Neural cell (in vitro differentiated cells): ENCODE measurements around the gene ITFG1. TPM values are rescaled to one million over a fixed set of nuclear protein-coding genes. Genes with fewer than 3 reads are reported as not detected.

Experiments used
- H2AFZ ChIP-seq: fragments of 200-600, 300-800 bp; sonication (generic), shearing (Covaris generic); 2 replicates; pipeline ENCODE4 v1.6.0; 2014; ENCODE audit warnings: low read depth, mild to moderate bottlenecking, antibody characterized with exemption, low read length, moderate library complexity
- H3F3A ChIP-seq: fragments of 200-600 bp; shearing (Covaris generic); 2 replicates; pipeline ENCODE4 v1.6.1; 2016; ENCODE audit warnings: mild to moderate bottlenecking, moderate library complexity, mixed read lengths, antibody characterized with exemption, low read length; ENCODE audit not compliant: insufficient read depth, poor library complexity, severe bottlenecking
- H3K27ac ChIP-seq: fragments of 200-600, 300-800 bp; sonication (generic), shearing (Covaris generic); 2 replicates; pipeline ENCODE4 v1.5.1; 2014; ENCODE audit warnings: mild to moderate bottlenecking, low read length, moderate library complexity
- H3K27me3 ChIP-seq: fragments of 300-800, 200-600 bp; sonication (generic), shearing (Covaris generic); 2 replicates; pipeline ENCODE4 v1.6.0; 2014; ENCODE audit warnings: mild to moderate bottlenecking, low read depth, low read length, moderate library complexity; ENCODE audit not compliant: insufficient read depth
- H3K36me3 ChIP-seq: fragments of 300-800, 200-600 bp; sonication (generic), shearing (Covaris generic); 2 replicates; pipeline ENCODE4 v1.5.1; 2014; ENCODE audit warnings: mild to moderate bottlenecking, antibody characterized with exemption, low read length, moderate library complexity; ENCODE audit not compliant: insufficient read depth
- H3K4me2 ChIP-seq: fragments of 300-800, 200-600 bp; sonication (generic), shearing (Covaris generic); 2 replicates; pipeline ENCODE4 v1.6.0; 2014; ENCODE audit warnings: mild to moderate bottlenecking, low read length
- H3K4me3 ChIP-seq: fragments of 300-800, 200-600 bp; sonication (generic), shearing (Covaris generic); 2 replicates; pipeline ENCODE4 v1.5.1; 2014; ENCODE audit warnings: mild to moderate bottlenecking, low read length, moderate library complexity
- H3K79me2 ChIP-seq: fragments of 200-600 bp; shearing (Covaris generic); replicated peaks from 2 replicates; pipeline ENCODE4 v1.6.0; 2014; ENCODE audit warnings: mild to moderate bottlenecking, low read length, moderate library complexity; ENCODE audit not compliant: insufficient read depth
- H3K9ac ChIP-seq: fragments of 300-800, 200-600 bp; sonication (generic), shearing (Covaris generic); 2 replicates; pipeline ENCODE4 v1.6.1; 2016; ENCODE audit warnings: mild to moderate bottlenecking, low read length, mixed read lengths
- H3K9me2 ChIP-seq: fragments of 200-600 bp; shearing (Covaris generic); 2 replicates; pipeline ENCODE4 v1.6.1; 2016; ENCODE audit warnings: mild to moderate bottlenecking, low read length, mixed read lengths; ENCODE audit not compliant: insufficient read depth
- H3K9me3 ChIP-seq: fragments of 200-600, 300-800 bp; sonication (generic), shearing (Covaris generic); 2 replicates; pipeline ENCODE4 v1.6.1; 2016; ENCODE audit warnings: mild to moderate bottlenecking, mixed run types, low read length, moderate library complexity, mixed read lengths
- H4K20me1 ChIP-seq: fragments of 200-600 bp; shearing (Covaris generic); 2 replicates; pipeline ENCODE4 v1.6.1; 2016; ENCODE audit warnings: mild to moderate bottlenecking, mixed run types; ENCODE audit not compliant: insufficient read depth
- EP300 ChIP-seq: fragments of 450-650 bp; conservative IDR thresholded peaks from 2 replicates; pipeline ENCODE4 v1.6.1; 2014; ENCODE audit warnings: antibody characterized with exemption, mild to moderate bottlenecking, moderate library complexity; ENCODE audit not compliant: poor library complexity, severe bottlenecking
- EZH2 ChIP-seq: fragments of 200-600, 300-800 bp; shearing (Covaris generic), sonication (generic); IDR thresholded peaks from 2 replicates; pipeline ENCODE4 v1.6.1; 2014; ENCODE audit warnings: antibody characterized with exemption, low read length, borderline replicate concordance, mild to moderate bottlenecking; ENCODE audit not compliant: insufficient read depth, poor library complexity, severe bottlenecking
- MXI1 ChIP-seq: fragments of 450-650 bp; conservative IDR thresholded peaks from 2 replicates; pipeline ENCODE4 v1.6.1; 2014; ENCODE audit warnings: antibody characterized with exemption, mild to moderate bottlenecking; ENCODE audit not compliant: poor library complexity, severe bottlenecking
- POLR2AphosphoS5 ChIP-seq: IDR thresholded peaks from 2 replicates; pipeline ENCODE4 v1.6.1; 2012
- RAD21 ChIP-seq: fragments of 450-650 bp; conservative IDR thresholded peaks from 2 replicates; pipeline ENCODE4 v1.6.1; 2014; ENCODE audit warnings: antibody characterized with exemption, mild to moderate bottlenecking, moderate library complexity
- SMC3 ChIP-seq: fragments of 450-650 bp; conservative IDR thresholded peaks from 2 replicates; pipeline ENCODE4 v1.6.1; 2014; ENCODE audit warnings: antibody characterized with exemption, mild to moderate bottlenecking, moderate library complexity; ENCODE audit not compliant: poor library complexity
- TAF1 ChIP-seq: IDR thresholded peaks from 2 replicates; pipeline ENCODE4 v1.6.1; 2012; ENCODE audit warnings: low read depth
- polyA plus RNA-seq: library from polyadenylated mRNA; depleted of rRNA; stranded (reverse); fragments of >200 nt; gene quantifications from 2 replicates; pipeline ENCODE4 v1.2.3, GENCODE V29; 2014
- TF ChIP-seq, protein P1 (sequence below): fragments of 450-650 bp; IDR thresholded peaks from 2 replicates; pipeline ENCODE4 v1.5.1; 2014; ENCODE audit warnings: antibody characterized with exemption, mild to moderate bottlenecking, moderate library complexity; ENCODE audit not compliant: poor library complexity, severe bottlenecking
- TF ChIP-seq, protein P2 (sequence below): IDR thresholded peaks from 2 replicates; pipeline ENCODE4 v1.6.1; 2012; ENCODE audit warnings: borderline replicate concordance

Gene ITFG1
- polyA plus RNA-seq, 1 donor from 2014 or later: 155 TPM

DNA sequence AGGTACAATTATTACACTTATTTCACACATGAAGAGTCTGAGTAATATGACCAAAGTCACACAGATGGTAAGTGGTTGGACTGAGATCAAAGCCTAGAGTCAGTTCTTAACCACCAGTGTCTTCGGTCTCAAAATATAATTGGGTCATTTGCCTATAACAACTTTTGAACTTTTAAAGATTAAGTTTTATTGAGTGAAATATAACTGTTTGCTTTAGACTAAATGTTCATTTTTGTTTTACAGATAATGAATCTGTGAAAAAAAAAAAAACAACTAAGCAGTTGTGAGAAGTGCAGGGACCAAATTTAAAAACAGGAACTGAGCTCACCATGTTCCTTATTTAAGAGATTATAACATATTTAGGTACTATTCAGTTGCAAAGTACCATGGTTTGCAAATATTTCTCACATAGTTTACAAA is 150.1 kb downstream of the ITFG1 start:
- no peak overlapping the region for H3K9ac ChIP-seq
- no peak overlapping the region for H2AFZ ChIP-seq
- no peaks in the 10 kb centered on the region for H4K20me1 ChIP-seq
- no peaks in the 10 kb centered on the region for H3K36me3 ChIP-seq
- H3F3A ChIP-seq: no peaks in the 10 kb centered on the region
- H3K9me3 ChIP-seq: no peaks in the 10 kb centered on the region
- no peaks in the 10 kb centered on the region for H3K9me2 ChIP-seq
- H3K4me3 ChIP-seq: no peak overlapping the region
- no peak overlapping the region for H3K4me2 ChIP-seq
- H3K79me2 ChIP-seq: no peaks in the 10 kb centered on the region
- no peak overlapping the region for H3K27ac ChIP-seq
- TF ChIP-seq, protein P1, sequence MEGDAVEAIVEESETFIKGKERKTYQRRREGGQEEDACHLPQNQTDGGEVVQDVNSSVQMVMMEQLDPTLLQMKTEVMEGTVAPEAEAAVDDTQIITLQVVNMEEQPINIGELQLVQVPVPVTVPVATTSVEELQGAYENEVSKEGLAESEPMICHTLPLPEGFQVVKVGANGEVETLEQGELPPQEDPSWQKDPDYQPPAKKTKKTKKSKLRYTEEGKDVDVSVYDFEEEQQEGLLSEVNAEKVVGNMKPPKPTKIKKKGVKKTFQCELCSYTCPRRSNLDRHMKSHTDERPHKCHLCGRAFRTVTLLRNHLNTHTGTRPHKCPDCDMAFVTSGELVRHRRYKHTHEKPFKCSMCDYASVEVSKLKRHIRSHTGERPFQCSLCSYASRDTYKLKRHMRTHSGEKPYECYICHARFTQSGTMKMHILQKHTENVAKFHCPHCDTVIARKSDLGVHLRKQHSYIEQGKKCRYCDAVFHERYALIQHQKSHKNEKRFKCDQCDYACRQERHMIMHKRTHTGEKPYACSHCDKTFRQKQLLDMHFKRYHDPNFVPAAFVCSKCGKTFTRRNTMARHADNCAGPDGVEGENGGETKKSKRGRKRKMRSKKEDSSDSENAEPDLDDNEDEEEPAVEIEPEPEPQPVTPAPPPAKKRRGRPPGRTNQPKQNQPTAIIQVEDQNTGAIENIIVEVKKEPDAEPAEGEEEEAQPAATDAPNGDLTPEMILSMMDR: no peak
- no peak for TF ChIP-seq EZH2
- TF ChIP-seq, protein P2, sequence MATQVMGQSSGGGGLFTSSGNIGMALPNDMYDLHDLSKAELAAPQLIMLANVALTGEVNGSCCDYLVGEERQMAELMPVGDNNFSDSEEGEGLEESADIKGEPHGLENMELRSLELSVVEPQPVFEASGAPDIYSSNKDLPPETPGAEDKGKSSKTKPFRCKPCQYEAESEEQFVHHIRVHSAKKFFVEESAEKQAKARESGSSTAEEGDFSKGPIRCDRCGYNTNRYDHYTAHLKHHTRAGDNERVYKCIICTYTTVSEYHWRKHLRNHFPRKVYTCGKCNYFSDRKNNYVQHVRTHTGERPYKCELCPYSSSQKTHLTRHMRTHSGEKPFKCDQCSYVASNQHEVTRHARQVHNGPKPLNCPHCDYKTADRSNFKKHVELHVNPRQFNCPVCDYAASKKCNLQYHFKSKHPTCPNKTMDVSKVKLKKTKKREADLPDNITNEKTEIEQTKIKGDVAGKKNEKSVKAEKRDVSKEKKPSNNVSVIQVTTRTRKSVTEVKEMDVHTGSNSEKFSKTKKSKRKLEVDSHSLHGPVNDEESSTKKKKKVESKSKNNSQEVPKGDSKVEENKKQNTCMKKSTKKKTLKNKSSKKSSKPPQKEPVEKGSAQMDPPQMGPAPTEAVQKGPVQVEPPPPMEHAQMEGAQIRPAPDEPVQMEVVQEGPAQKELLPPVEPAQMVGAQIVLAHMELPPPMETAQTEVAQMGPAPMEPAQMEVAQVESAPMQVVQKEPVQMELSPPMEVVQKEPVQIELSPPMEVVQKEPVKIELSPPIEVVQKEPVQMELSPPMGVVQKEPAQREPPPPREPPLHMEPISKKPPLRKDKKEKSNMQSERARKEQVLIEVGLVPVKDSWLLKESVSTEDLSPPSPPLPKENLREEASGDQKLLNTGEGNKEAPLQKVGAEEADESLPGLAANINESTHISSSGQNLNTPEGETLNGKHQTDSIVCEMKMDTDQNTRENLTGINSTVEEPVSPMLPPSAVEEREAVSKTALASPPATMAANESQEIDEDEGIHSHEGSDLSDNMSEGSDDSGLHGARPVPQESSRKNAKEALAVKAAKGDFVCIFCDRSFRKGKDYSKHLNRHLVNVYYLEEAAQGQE: no peak
- no peak for TF ChIP-seq RAD21
- TF ChIP-seq MXI1: no peak
- TF ChIP-seq POLR2AphosphoS5: no peak
- TF ChIP-seq SMC3: no peak
- TF ChIP-seq TAF1: no peak
- no peak for TF ChIP-seq EP300
- H3K27me3 ChIP-seq: no peaks in the 10 kb centered on the region

DNA sequence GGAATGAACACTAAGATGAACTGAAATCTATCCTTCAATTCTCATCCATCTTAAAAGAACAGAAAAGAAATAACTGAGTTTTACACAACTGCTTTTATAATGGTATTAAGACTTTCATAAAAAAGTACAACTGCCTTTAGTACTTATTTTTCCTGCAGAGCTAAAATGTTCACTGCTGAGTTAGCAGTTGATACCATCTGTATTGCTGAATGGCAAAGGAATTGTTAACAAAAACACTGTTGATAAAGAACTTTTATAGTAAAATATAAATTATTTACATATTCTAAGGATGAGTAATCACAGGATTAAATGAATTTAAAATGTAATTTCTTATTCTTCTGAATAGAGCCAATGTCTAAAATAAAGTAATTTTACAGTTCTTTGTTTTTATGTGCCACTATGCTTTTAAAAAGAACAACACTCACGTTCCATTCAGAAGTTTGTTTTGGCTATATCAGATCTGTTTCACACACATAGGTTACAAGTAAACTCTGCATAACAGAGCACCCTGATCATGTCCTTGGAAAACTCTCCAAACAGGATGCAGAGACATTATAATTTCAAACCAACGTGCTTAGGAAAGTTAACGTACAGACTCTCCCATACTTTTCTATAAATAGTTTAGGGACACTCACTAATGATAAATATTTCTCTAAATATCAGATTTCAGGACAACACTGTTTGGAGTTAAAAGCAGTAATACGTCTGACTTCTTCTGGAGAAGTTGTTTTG is 151.1 kb downstream of the ITFG1 start:
- Histone ChIP-seq H3K79me2 (no peaks in the 10 kb centered on the region), H2AFZ (no peak overlapping the region), H3K36me3 (no peaks in the 10 kb centered on the region), H3K9me3 (no peaks in the 10 kb centered on the region), H3K4me2 (no peak overlapping the region), H4K20me1 (no peaks in the 10 kb centered on the region), H3K9me2 (no peaks in the 10 kb centered on the region), H3K9ac (no peak overlapping the region), H3K4me3 (no peak overlapping the region), H3F3A (no peaks in the 10 kb centered on the region), H3K27me3 (no peaks in the 10 kb centered on the region), H3K27ac (no peak overlapping the region)
- TF ChIP-seq POLR2AphosphoS5 (no peak), EZH2 (no peak), RAD21 (no peak), SMC3 (no peak), TAF1 (no peak), EP300 (no peak), MXI1 (no peak)
- TF ChIP-seq, protein P1: no peak
- TF ChIP-seq, protein P2: no peak
